Kidney epithelial cell (primary cell): ENCODE results near the gene AGMO. TPM values are rescaled to one million over a fixed set of nuclear protein-coding genes. Genes with fewer than 3 reads are reported as not detected.

Source experiments
- DNase-seq: peaks from one replicate; pipeline ENCODE4 v3.0.0-alpha.2; 2010; ENCODE audit warnings: low read depth
- H3K27me3 ChIP-seq: 2 replicates; pipeline ENCODE4 v1.6.0; 2011; ENCODE audit warnings: low read length; ENCODE audit not compliant: control insufficient read depth, insufficient read depth
- H3K36me3 ChIP-seq: 2 replicates; pipeline ENCODE4 v1.5.1; 2011; ENCODE audit warnings: low read length; ENCODE audit not compliant: control insufficient read depth, insufficient read depth
- H3K4me3 ChIP-seq: 2 replicates; pipeline ENCODE4 v1.5.1; 2011; ENCODE audit warnings: low read depth, mild to moderate bottlenecking, control low read depth, low read length
- CTCF ChIP-seq: IDR thresholded peaks from 2 replicates; pipeline ENCODE4 v1.5.1; 2011; ENCODE audit warnings: mild to moderate bottlenecking, moderate library complexity, low read length, control low read depth, inconsistent platforms; ENCODE audit not compliant: insufficient read depth, poor library complexity, severe bottlenecking
- total RNA-seq: library from RNA; depleted of rRNA; stranded (reverse); fragments of >200 nt; gene quantifications from 2 replicates; pipeline ENCODE4 v1.2.3, GENCODE V29; 2015

Gene AGMO
- total RNA-seq, 1 donor from 2014 or later: 0.04 TPM

- DNase-seq: no peak
- H3K36me3 ChIP-seq: no peaks in the 10 kb centered on the region
- H3K4me3 ChIP-seq: no peak overlapping the region
- TF ChIP-seq CTCF: no peak
- H3K27me3 ChIP-seq: no peaks in the 10 kb centered on the region
Measured at GRCh38 chr7:15508258-15508657, 53.6 kb downstream of the AGMO start.

- no peak overlapping the region for H3K4me3 ChIP-seq
- DNase-seq: no peak
Measured at GRCh38 chr7:15507708-15508107, 54.1 kb downstream of the AGMO start.

GRCh38 chr7:15507171-15507570 lies 54.6 kb downstream of the AGMO start:
- TF ChIP-seq CTCF: no peak
- Histone ChIP-seq H3K27me3 (no peaks in the 10 kb centered on the region), H3K36me3 (no peaks in the 10 kb centered on the region), H3K4me3 (no peak overlapping the region)
- DNase-seq: no peak

More at GRCh38 chr7:15507708-15508107, 54.1 kb downstream of the AGMO start:
- Histone ChIP-seq H3K36me3 (no peaks in the 10 kb centered on the region), H3K27me3 (no peaks in the 10 kb centered on the region)
- no peak for TF ChIP-seq CTCF

GRCh38 chr7:15505761-15506160 lies 56.1 kb downstream of the AGMO start:
- H3K27me3 ChIP-seq: no peaks in the 10 kb centered on the region
- no peak overlapping the region for H3K4me3 ChIP-seq
- no peaks in the 10 kb centered on the region for H3K36me3 ChIP-seq
- no peak for DNase-seq
- no peak for TF ChIP-seq CTCF

- Histone ChIP-seq H3K4me3 (no peak overlapping the region), H3K27me3 (no peaks in the 10 kb centered on the region), H3K36me3 (no peaks in the 10 kb centered on the region)
- no peak for TF ChIP-seq CTCF
- no peak for DNase-seq
Measured at GRCh38 chr7:15504351-15504750, 57.5 kb downstream of the AGMO start.

- TF ChIP-seq CTCF: peak; percentile 4
- H3K36me3 ChIP-seq: no peaks in the 10 kb centered on the region
- H3K4me3 ChIP-seq: no peak overlapping the region
- no peak for DNase-seq
- no peaks in the 10 kb centered on the region for H3K27me3 ChIP-seq
Measured at GRCh38 chr7:15503603-15504290, 58.1 kb downstream of the AGMO start.
